GM21390 (cell line): Measurements from ENCODE around the gene PLD3.

Experiments
- ATAC-seq: cut with Tn5 transposase; IDR thresholded peaks from one replicate; pipeline ENCODE4 v1.9.1; 2021; ENCODE audit not compliant: unreplicated experiment

PLD3 gene

DNA sequence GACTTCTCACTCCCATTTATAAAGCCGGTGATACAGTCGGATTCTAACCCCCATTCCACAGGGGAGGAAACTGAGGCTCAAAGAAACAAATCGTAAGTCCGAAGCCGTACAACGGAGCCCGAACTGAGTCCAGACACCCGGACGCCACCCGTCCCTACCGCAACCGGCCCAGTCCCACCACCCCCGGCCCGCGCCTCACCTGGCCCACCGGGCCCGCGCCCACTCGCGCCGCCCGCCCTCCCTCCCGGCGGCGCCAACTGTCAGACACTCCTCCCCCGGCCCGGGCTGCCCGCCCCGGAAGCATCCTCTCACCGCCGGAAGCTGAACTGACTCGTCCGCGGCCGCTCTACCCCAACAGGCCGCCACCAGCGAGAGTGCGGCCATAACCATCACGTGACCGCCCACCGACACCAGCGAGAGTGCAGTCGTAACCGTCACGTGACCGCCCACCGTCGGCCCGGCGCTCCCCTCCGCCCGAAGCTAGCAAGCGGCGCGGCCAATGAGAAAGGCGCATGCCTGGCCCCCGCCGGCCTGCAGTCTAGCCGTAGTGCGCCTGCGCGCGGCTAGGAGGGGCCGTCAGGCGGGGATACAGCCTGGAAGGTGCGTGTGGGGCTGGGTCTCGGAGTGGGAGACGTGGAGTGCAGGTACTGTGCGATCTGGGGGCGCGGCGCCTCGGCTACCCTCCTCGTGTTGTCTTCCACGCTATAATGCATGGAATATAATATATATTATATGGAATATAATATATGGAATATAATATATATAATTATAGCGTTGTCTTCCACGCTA, at the start of gene PLD3, which contains the start of gene C19orf47:
PLD3 (plus strand) TSS at position 571 of the 789 bp plus-strand sequence. CDS start 17,789 bp downstream, outside the sequence.
C19orf47 (minus strand) TSS at position 273 of the 789 bp plus-strand sequence. CDS start 6,540 bp downstream, outside the sequence.
- ATAC-seq, result peak; percentile 92

- no peak for ATAC-seq
Measured at GRCh38 chr19:40300668-40301067, 47.8 kb upstream of the PLD3 start.

DNA sequence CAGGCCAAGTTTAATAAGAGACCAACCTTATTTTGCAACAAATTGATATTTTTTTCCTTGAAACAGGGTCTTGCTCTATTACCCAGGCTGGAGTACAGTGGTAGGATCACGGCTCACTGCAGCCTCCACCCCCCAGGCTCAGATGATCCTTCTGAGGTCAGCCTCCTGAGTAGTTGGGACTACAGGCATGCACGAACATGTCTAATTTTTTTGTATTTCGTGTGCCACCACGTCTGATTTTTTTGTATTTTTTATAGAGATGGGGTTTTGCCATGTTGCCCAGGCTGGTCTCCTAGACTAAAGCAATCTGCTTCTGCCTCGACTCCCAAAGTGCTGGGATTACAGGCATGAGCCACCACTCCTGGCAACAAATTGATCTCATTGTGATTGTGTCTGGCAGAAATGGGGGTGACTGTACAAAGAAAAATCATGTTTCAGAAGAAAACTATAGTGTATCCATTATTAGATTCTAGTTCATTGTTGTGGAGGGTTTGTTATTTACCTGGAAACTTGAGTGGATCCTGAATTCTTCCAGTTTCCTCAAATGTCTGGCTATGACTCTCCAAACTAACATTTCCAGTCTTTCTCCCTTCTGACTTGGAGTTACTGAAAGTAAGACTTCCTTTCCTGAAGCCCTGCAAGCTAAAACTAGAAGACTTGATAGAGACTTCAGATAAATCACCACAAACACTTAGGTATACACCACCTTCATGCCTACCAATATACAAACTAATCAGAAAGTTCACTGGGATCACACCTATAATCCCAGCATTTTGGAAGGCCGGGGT, 46.1 kb upstream of the PLD3 start:
- ATAC-seq, result no peak

DNA sequence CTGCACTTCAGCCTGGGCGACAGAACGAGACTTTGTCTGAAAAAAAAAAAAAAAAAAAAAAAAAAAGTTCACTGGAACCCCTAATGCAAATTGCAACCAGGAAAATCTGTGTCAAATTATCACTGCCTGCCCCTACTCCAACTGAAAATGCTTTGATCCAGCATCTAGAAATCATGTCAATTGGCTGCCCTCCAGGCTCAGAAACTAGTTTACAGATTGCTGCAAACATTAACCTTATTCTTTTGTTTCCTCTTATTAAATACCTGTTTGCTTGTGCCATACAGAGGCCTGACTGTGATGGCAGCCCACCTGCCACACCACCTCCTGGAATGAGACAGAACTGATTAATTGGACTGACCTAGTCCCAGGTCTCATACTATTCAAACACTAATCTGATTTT, 44.7 kb upstream of the PLD3 start:
- ATAC-seq, result no peak

DNA sequence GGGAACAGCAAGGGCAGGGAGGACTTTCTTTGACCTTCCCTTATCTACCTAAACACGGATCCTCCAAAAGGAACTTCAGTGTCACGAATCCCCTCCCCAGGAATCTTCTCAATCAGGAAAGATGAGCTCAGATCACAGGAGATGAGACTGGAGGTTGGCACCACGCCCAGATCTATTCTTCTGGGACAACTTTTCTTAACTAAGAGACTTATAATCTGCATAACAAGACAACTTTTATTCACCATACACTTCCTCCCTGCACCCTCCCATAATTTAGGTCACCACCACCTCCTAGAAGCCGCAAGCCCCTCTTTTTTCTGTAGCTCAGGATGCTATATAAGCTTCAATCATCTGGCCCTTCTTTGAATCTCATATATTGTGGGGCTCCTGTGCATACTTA, 44.2 kb upstream of the PLD3 start:
- ATAC-seq, result no peak

DNA sequence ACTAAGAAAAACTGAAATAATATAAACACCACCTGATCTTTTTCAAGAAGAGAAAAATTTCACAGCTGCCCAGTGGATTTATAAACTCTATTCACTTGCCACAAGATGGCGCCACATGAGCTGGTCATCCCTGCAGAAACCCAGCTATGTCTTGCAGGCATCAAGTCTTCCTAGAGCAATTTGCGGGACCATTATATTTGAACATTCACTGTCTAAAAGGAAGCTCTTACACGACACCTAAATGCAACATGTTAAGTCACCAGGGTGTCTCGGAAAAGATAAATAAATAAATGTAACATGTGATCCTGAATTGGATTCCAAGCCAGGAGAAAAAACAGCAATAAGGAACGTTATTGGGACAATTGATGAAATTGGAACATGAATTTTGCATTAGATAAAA, 43.1 kb upstream of the PLD3 start:
- no peak for ATAC-seq

- no peak for ATAC-seq
Measured at GRCh38 chr19:40309666-40310065, 38.8 kb upstream of the PLD3 start.

DNA sequence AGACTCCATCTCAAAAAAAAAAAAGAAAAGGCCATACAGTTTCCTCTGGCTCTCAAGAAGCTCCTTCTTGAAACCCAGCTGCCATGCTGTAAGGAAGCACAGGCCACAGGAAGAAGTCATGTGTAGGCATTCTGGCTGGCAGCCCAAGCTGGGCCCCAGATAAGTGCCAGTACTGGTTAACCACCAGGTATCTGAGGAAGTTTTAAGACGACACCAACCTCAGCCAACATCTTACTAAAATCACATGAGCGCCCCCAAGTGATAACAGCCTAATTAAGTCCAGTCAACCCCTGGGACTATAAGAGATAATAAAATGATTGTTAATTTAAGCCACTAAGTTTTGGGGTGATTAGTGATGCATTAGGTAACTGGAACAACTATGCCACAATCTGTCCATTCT, 36.0 kb upstream of the PLD3 start:
- ATAC-seq, result no peak

DNA sequence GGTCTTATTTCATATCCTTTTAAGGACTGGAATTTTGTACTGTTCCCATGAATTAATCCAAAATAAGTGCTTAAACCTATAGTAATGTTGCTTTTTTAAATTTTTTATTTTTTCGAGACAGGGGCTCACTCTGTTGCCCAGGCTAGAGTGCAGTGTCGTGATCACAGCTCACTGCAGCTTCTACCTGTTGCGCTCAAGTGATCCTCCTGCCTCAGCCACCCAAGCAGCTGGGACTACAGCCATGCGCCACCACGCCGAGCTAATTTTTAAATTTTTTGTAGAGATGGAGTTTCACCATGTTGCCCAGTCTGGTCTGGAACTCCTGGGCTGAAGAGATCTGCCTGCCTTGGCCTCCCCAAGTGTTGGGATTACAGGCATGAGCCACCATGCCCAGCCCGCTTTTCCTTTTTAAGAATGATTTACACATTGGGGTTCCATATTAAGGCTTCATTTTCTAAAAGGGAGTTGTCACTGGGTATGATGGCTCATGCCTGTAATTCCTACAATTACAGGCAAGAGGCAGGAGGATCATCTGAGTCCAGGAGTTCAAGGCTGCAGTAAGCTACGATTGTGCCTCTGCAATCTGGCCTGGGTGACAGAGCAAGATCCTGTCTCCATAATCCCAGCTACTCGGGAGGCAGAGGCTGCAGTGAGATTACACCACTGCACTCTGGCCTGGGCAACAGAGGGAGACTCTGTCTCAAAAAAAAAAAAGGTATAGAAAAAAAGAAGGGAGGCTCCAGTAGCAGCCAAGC, 35.1 kb upstream of the PLD3 start:
- no peak for ATAC-seq

DNA sequence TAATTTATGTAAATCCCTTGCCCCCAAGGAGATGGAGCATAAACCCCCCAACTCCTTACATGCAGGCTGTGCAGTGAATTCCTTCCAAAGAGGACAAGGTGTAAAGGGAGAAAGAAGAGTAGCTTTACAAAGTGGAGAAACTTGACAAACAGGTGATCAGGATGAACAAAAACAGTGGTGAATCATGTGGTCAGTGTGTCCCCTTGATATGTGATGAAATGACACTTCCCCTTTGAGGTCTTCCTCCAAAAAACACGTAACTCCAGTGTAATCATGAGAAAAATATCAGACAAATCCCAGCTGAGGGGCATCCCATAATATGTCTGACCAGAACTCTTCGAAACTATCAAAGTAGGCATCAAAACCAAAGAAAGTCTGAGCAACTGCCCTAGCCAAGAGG, 33.8 kb upstream of the PLD3 start:
- ATAC-seq, result no peak

- no peak for ATAC-seq
Measured at GRCh38 chr19:40315812-40316470, 32.6 kb upstream of the PLD3 start.

DNA sequence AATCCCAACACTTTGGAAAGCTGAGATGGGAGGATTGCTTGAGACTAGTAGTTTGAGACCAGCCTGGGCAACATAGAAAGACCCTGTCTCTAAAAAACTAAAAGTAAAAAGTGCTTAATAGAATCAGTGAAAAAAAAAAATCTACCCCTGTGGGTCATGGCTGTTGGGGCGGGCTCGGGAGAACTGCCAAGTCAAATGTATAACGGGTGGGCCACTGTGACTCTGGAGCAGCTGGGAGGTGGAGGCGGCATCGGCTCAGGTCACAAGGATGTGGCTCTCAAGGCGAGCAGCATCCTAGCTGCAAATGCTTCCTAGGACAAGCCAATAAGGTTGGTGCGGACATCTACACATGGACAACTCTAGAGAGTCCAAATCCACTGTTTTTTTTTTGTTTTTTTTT, 31.2 kb upstream of the PLD3 start:
- no peak for ATAC-seq

GRCh38 chr19:40320558-40320935, 27.9 kb upstream of the PLD3 start:
- no peak for ATAC-seq

GRCh38 chr19:40321076-40321475, 27.4 kb upstream of the PLD3 start:
- ATAC-seq, result no peak

GRCh38 chr19:40321566-40322270, 26.8 kb upstream of the PLD3 start:
- no peak for ATAC-seq

DNA sequence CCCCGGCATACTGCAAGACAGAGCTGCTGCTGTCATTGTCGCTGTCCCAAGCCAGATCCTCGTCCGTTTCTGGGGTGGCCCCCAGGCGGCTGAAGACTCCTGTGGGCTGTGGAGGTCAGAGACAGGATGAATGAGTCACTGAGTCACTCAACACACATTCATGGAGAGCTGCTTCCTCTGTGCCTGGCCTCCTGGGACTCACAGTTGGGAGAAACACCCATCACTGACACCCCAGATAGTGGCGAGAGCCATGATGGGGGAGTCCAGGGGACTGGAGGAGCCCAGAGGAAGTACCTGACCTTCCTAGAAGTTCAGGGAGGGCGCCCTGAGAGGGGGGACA, 26.3 kb upstream of the PLD3 start:
- ATAC-seq, result no peak

DNA sequence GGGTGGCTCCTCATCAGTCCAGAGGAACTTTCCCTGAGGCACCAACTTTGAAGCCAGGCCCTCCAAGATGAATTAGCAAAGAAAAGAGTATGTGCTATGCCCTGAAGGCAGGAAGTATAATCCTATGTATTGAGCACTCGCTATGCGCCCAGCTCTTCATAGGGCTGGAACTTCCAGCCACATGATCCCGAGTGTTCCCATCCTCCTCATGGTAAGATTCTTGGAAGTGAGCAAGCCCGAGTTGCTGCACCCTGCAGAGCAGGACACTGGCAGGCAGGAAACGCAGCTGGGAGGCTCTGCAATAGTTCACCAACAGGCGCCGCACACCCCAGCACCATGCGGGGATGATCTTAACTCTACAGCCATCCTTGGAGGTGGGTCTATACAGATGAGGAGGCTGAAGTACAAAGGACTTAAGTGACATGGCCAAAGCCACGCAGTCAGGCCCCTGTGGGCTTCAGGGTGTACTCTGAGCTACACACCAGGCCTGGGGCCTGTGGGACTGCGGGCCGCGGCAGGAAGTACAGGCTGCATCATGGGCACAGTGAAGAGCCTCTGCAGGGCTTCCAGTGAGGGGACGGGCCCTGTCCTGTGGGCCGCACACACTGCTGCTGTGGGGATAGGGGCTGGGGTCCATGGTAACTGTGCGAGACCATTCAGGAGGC, 25.4 kb upstream of the PLD3 start:
- ATAC-seq, result no peak

- ATAC-seq, result no peak
Measured at GRCh38 chr19:40323705-40324104, 24.8 kb upstream of the PLD3 start.

GRCh38 chr19:40326201-40326600, 22.3 kb upstream of the PLD3 start:
- no peak for ATAC-seq

DNA sequence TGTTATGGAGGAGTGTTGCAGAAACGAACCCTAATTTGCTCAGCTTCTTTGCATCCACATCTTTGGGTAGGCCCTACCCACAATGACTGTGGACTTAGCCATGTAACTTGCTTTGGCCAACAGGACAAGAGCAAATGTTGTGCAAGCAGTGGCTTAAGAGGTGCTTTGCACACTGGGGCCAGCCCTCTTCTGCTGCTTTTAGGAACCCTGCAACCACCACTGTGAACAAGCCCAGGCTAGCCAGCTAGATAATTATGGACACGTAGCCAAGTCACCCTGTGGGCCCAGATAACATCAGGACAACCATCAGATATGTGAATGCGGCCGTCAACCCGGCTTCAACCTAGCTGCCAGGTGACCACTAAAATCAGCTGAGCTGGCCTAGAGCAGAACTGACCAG, 17.4 kb upstream of the PLD3 start:
- ATAC-seq, result no peak
